H9 (cell line): ENCODE data around the gene KAZN. TPM values are rescaled to one million over a fixed set of nuclear protein-coding genes. Genes with fewer than 3 reads are reported as not detected.

Experiments used
- DNase-seq: peaks from one replicate; pipeline ENCODE4 v3.0.0-alpha.2; 2017
- H2AFZ ChIP-seq: one replicate; pipeline ENCODE4 v1.6.1; 2013; ENCODE audit warnings: mild to moderate bottlenecking, low read length, control low read depth, moderate library complexity
- H2AK5ac ChIP-seq: 2 replicates; pipeline ENCODE4 v1.6.1; 2013; ENCODE audit warnings: low read length, control low read depth, mixed read lengths; ENCODE audit not compliant: insufficient read length
- H2BK120ac ChIP-seq: one replicate; pipeline ENCODE4 v1.6.1; 2013; ENCODE audit warnings: low read depth, mild to moderate bottlenecking, low read length, control low read depth, inconsistent platforms; ENCODE audit not compliant: poor library complexity, severe bottlenecking
- H2BK12ac ChIP-seq: 2 replicates; pipeline ENCODE4 v1.6.1; 2013; ENCODE audit warnings: low read length, control low read depth, mixed read lengths, low read depth; ENCODE audit not compliant: insufficient read length
- H2BK15ac ChIP-seq: 2 replicates; pipeline ENCODE4 v1.6.1; 2013; ENCODE audit warnings: low read depth, low read length, control low read depth
- H2BK20ac ChIP-seq: one replicate; pipeline ENCODE4 v1.6.1; 2013; ENCODE audit warnings: low read depth, mild to moderate bottlenecking, low read length, control low read depth, inconsistent platforms; ENCODE audit not compliant: poor library complexity, severe bottlenecking
- H2BK5ac ChIP-seq: 2 replicates; pipeline ENCODE4 v1.6.1; 2013; ENCODE audit warnings: low read length, control low read depth, mixed read lengths; ENCODE audit not compliant: insufficient read length
- H3K14ac ChIP-seq: 2 replicates; pipeline ENCODE4 v1.6.1; 2013; ENCODE audit warnings: low read length, control low read depth; ENCODE audit not compliant: insufficient read depth
- H3K18ac ChIP-seq: 2 replicates; pipeline ENCODE4 v1.6.1; 2013; ENCODE audit warnings: low read depth, mild to moderate bottlenecking, mixed read lengths, low read length, control low read depth; ENCODE audit not compliant: insufficient read length
- H3K23ac ChIP-seq: 2 replicates; pipeline ENCODE4 v1.6.1; 2013; ENCODE audit warnings: low read length, control low read depth, mixed read lengths, low read depth; ENCODE audit not compliant: insufficient read length
- H3K23me2 ChIP-seq: 2 replicates; pipeline ENCODE4 v1.6.1; 2013; ENCODE audit warnings: low read depth, mild to moderate bottlenecking, mixed read lengths, low read length, control low read depth; ENCODE audit not compliant: insufficient read length, poor library complexity, severe bottlenecking
- H3K27ac ChIP-seq: 2 replicates; pipeline ENCODE4 v1.5.1; 2013; ENCODE audit warnings: low read length, control low read depth, mixed read lengths, low read depth; ENCODE audit not compliant: insufficient read length
- H3K27me3 ChIP-seq: 2 replicates; pipeline ENCODE4 v1.6.1; 2013; ENCODE audit warnings: low read length, control low read depth, inconsistent platforms; ENCODE audit not compliant: insufficient read depth
- H3K4ac ChIP-seq: 2 replicates; pipeline ENCODE4 v1.6.1; 2013; ENCODE audit warnings: low read depth, mild to moderate bottlenecking, control low read depth, inconsistent platforms, low read length, moderate library complexity
- H3K4me1 ChIP-seq: 2 replicates; pipeline ENCODE4 v1.6.1; 2013; ENCODE audit warnings: low read length, control low read depth, inconsistent platforms; ENCODE audit not compliant: insufficient read depth
- H3K4me2 ChIP-seq: 2 replicates; pipeline ENCODE4 v1.6.1; 2013; ENCODE audit warnings: low read length, control low read depth, mixed read lengths; ENCODE audit not compliant: insufficient read length, insufficient read depth
- H3K56ac ChIP-seq: 2 replicates; pipeline ENCODE4 v1.6.1; 2013; ENCODE audit warnings: low read depth, mild to moderate bottlenecking, mixed read lengths, low read length, control low read depth; ENCODE audit not compliant: insufficient read length
- H3K79me1 ChIP-seq: 2 replicates; pipeline ENCODE4 v1.6.1; 2013; ENCODE audit warnings: low read depth, mild to moderate bottlenecking, moderate library complexity, low read length, control low read depth, inconsistent platforms; ENCODE audit not compliant: insufficient read depth, poor library complexity, severe bottlenecking
- H3K79me2 ChIP-seq: 2 replicates; pipeline ENCODE4 v1.6.1; 2013; ENCODE audit warnings: low read length, control low read depth, inconsistent platforms; ENCODE audit not compliant: insufficient read depth
- H3K9ac ChIP-seq: 2 replicates; pipeline ENCODE4 v1.6.1; 2013; ENCODE audit warnings: low read length, control low read depth, mixed read lengths; ENCODE audit not compliant: insufficient read length; ENCODE audit errors: extremely low read depth
- H3K9me3 ChIP-seq: one replicate; pipeline ENCODE4 v1.6.1; 2013; ENCODE audit warnings: low read depth, low read length, inconsistent platforms; ENCODE audit not compliant: control insufficient read depth
- H3T11ph ChIP-seq: one replicate; pipeline ENCODE4 v1.6.1; 2013; ENCODE audit warnings: mild to moderate bottlenecking, low read length, control low read depth, inconsistent platforms
- H4K20me1 ChIP-seq: one replicate; pipeline ENCODE4 v1.6.1; 2013; ENCODE audit not compliant: control insufficient read depth, insufficient read length, insufficient read depth
- H4K5ac ChIP-seq: 2 replicates; pipeline ENCODE4 v1.6.1; 2013; ENCODE audit warnings: low read depth, mild to moderate bottlenecking, mixed read lengths, low read length, control low read depth; ENCODE audit not compliant: insufficient read length
- H4K8ac ChIP-seq: replicated peaks from 2 replicates; pipeline ENCODE4 v1.6.1; 2013; ENCODE audit warnings: low read length, control low read depth, mixed read lengths, low read depth; ENCODE audit not compliant: insufficient read length
- H4K91ac ChIP-seq: 2 replicates; pipeline ENCODE4 v1.6.1; 2013; ENCODE audit warnings: low read depth, mild to moderate bottlenecking, moderate library complexity, mixed read lengths, low read length, control low read depth; ENCODE audit not compliant: insufficient read length
- H3K27ac Mint-ChIP-seq, 3 experiments: 2 replicates in 2 of 3; 3 replicates in 1 of 3; pipeline ENCODE4 v1.8.0; 2020 to 2021; ENCODE audit warnings: mixed read lengths in 3 of 3, mild to moderate bottlenecking in 1 of 3, moderate library complexity in 1 of 3
- H3K27me3 Mint-ChIP-seq: 2 replicates; pipeline ENCODE4 v1.8.0; 2021; ENCODE audit warnings: low read depth, mild to moderate bottlenecking, moderate library complexity, mixed read lengths
- H3K36me3 Mint-ChIP-seq, 3 experiments: 2 replicates in 2 of 3; 3 replicates in 1 of 3; pipeline ENCODE4 v1.8.0; 2020 to 2021; ENCODE audit warnings: low read depth in 3 of 3, mixed read lengths in 3 of 3; ENCODE audit not compliant: insufficient read depth in 1 of 3
- H3K4me1 Mint-ChIP-seq, 2 experiments: 2 replicates each; pipeline ENCODE4 v1.8.0; 2020; ENCODE audit warnings: mixed read lengths in 2 of 2
- H3K4me3 Mint-ChIP-seq, 2 experiments: 2 replicates in 1 of 2; 3 replicates in 1 of 2; pipeline ENCODE4 v1.8.0; 2020 to 2021; ENCODE audit warnings: mild to moderate bottlenecking in 2 of 2, mixed read lengths in 2 of 2, moderate library complexity in 1 of 2
- H3K9me3 Mint-ChIP-seq, 2 experiments: 2 replicates in 1 of 2; 3 replicates in 1 of 2; pipeline ENCODE4 v1.8.0; 2020; ENCODE audit warnings: mild to moderate bottlenecking in 2 of 2, mixed read lengths in 2 of 2, moderate library complexity in 1 of 2
- CTCF ChIP-seq: fragments of 200-600 bp; sonication (generic); conservative IDR thresholded peaks from 3 replicates; pipeline ENCODE4 v1.8.0; 2021; ENCODE audit warnings: antibody characterized with exemption, mild to moderate bottlenecking
- WGBS: extraction: QIAGEN DNeasy Blood & Tissue Kit; methylation state at CpG from one replicate; pipeline ENCODE4 v1.1.7; 2013; ENCODE audit warnings: missing lambda C conversion rate, low lambda C conversion rate, mixed read lengths; ENCODE audit not compliant: insufficient read length; ENCODE audit errors: extremely low coverage; 5-methylcytosine and 5-hydroxymethylcytosine counted together
- total RNA-seq: library from RNA; stranded (reverse); gene quantifications from 2 replicates; pipeline ENCODE4 v1.2.1, GENCODE V29; 2021

Gene KAZN
- total RNA-seq, 1 experiment from 2014 or later, result 7.6 TPM

GRCh38 chr1:14808768-14809167 is 210.3 kb downstream of the KAZN start:
- Histone ChIP-seq H3K27me3 (no peaks in the 10 kb centered on the region), H2BK120ac (no peak overlapping the region), H3K79me1 (no peaks in the 10 kb centered on the region), H3K79me2 (no peaks in the 10 kb centered on the region), H3K18ac (no peak overlapping the region), H3K4me1 (no peaks in the 10 kb centered on the region), H3K9ac (no peak overlapping the region), H3K23ac (no peak overlapping the region), H3K14ac (no peak overlapping the region), H3K9me3 (peaks cover 10% of the 10 kb centered on the region), H3K56ac (no peak overlapping the region), H2BK15ac (no peak overlapping the region), H2BK20ac (no peak overlapping the region), H2AK5ac (no peak overlapping the region), H3K4me2 (no peak overlapping the region), H4K5ac (no peak overlapping the region), H2BK5ac (no peak overlapping the region), H3K23me2 (no peaks in the 10 kb centered on the region), H2BK12ac (no peak overlapping the region), H4K8ac (no peak overlapping the region), H3T11ph (no peak overlapping the region), H2AFZ (no peak overlapping the region), H3K4ac (no peak overlapping the region), H3K27ac (no peak overlapping the region), H4K91ac (no peak overlapping the region), H4K20me1 (no peaks in the 10 kb centered on the region)
- no CpG with 5 or more reads among the region's 2 CpGs for WGBS
- peaks cover 2% of the 10 kb centered on the region for H3K27me3 Mint-ChIP-seq
- no peak overlapping the region for H3K27ac Mint-ChIP-seq
- peaks cover 11 to 15% (median 15%) of the 10 kb centered on the region in 3 experiments; a peak in 6 of 7 replicates for H3K36me3 Mint-ChIP-seq
- DNase-seq, result no peak
- H3K4me3 Mint-ChIP-seq, result no peak overlapping the region
- H3K9me3 Mint-ChIP-seq, result peaks cover 23% of the 10 kb centered on the region in 2 experiments
- H3K4me1 Mint-ChIP-seq, result no peaks in the 10 kb centered on the region
- no peak for TF ChIP-seq CTCF
